ENCODE data around the gene NRN1. TPM values are rescaled to one million over a fixed set of nuclear protein-coding genes. Genes with fewer than 3 reads are reported as not detected.

Gene NRN1, protein sequence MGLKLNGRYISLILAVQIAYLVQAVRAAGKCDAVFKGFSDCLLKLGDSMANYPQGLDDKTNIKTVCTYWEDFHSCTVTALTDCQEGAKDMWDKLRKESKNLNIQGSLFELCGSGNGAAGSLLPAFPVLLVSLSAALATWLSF
- total RNA-seq: not detected in 2 replicates

DNA sequence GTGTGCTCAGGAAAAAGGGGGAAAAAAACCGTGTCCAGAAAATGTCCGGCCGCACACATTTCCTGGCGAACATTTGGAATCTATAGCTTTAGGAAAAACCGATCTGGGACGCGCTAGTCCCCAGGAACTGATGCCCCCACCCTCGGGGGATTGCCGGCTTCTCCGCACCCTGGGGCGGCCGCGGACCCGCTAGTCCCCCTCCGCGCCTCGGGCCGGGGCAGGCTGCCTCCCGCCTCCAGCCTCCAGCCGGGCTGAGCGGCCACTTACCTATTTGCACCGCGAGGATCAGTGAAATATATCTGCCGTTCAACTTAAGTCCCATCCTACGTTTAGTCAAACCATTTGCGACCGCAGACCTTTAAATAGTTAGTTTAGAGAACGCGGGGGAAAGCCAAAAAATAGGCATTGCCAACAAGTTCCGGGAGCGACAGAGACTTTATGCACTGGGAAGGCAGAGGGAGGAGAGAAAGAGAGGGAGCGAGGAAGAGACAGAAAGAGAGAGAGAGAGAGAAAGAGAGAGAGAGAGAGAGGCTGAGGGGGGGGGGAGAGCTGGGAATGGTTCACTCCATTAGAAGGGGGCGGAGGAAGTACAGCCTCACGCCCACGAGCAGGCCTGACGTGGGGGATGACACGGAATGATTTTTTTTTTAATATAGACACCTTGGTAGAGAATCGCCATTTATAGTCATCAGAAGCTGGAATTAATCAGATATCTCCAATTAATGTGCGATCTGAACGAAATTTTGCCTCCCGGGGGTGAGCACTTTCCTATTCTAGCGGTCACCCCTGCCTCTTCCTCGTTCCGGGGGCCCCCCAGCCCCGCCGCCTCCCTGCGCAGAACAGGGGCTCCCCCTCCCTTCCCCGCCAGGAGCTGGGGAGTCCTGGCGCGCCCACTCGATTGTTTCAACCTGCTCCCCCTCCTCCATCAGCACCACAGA is at the start of gene NRN1:
Gene NRN1, minus strand, starts transcription at position 498 of the 938 bp plus-strand sequence. Its CDS starts 176 bp downstream, at position 322.
- no peak for DNase-seq (ENCODE audit: low read depth)
- no peak within 1 kb of the TSS for H3K4me3 ChIP-seq (ENCODE audit: low read depth, low read length)
- TF ChIP-seq, protein P1, sequence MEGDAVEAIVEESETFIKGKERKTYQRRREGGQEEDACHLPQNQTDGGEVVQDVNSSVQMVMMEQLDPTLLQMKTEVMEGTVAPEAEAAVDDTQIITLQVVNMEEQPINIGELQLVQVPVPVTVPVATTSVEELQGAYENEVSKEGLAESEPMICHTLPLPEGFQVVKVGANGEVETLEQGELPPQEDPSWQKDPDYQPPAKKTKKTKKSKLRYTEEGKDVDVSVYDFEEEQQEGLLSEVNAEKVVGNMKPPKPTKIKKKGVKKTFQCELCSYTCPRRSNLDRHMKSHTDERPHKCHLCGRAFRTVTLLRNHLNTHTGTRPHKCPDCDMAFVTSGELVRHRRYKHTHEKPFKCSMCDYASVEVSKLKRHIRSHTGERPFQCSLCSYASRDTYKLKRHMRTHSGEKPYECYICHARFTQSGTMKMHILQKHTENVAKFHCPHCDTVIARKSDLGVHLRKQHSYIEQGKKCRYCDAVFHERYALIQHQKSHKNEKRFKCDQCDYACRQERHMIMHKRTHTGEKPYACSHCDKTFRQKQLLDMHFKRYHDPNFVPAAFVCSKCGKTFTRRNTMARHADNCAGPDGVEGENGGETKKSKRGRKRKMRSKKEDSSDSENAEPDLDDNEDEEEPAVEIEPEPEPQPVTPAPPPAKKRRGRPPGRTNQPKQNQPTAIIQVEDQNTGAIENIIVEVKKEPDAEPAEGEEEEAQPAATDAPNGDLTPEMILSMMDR (IDR thresholded peaks at IDR 0.05; ENCODE audit: insufficient read depth, low read depth, low read length): no peak

DNA sequence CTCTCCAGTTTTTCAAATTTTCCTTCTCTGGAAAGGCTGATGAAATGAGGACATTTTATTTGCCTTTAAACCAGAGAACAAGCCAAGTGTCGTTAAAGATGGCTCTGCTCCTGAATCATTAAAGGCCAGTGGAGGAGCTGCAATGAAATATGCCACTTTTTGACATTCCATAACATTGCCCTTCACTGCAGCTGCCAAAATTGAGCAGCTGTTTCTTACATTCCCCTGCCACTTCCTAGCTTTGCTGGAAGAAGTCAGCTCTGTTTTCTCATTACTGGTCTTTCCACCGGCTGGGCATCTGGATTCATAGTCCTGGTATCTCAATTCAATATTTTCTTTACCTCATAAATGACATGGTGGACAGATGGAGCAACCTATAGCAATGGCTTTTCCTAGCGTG is 45.5 kb upstream of the NRN1 start:
- H3K4me3 ChIP-seq (ENCODE audit: low read depth, low read length): no peak overlapping the region
- TF ChIP-seq, protein P1 (IDR thresholded peaks at IDR 0.05; ENCODE audit: insufficient read depth, low read depth, low read length): no peak
- no peak for DNase-seq (ENCODE audit: low read depth)

DNA sequence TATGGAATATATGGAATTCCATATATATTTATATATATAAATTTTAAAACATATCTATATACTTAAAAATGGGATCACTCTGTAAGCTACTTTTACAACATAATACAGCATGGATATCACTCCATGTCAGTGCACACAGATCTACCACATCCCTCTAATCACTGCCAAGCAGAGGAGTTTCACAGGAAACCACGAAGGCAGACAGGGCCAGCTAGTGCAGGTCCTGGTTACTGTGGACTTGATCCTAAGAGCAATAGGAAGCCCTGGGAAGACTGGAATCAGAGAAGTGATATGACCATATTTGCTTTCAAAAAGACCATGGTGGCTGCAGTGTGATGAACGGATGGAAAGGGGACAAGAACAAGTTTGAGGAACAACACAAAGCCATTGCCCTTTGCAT is 40.0 kb upstream of the NRN1 start:
- H3K4me3 ChIP-seq (ENCODE audit: low read depth, low read length): no peak overlapping the region
- TF ChIP-seq, protein P1 (IDR thresholded peaks at IDR 0.05; ENCODE audit: insufficient read depth, low read depth, low read length): no peak
- no peak for DNase-seq (ENCODE audit: low read depth)

DNA sequence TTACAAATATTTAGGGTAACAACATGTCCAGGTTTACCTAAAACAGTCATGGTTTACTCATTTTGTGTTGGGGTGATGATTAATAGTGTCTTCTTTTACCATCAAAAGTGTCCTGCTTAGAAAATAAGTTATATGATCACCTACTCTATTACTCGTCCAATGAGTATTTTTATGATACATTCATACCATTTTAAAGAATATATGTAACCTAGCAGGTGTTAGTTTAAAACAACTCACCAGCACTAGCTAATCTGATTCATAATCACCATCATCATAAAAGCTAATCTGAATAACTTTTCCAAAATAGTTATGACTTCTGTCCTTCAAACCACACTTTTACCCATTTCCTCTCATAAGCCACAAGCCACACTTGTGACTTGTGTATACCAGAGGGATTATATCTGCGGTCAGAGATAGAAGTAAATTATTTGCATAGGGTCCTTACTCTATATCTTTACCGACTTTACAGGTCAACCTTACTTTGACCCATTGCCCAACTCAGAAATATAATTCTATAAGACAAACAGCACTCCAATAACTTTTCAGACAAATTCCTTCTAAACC is 33.3 kb upstream of the NRN1 start:
- DNase-seq (ENCODE audit: low read depth): no peak
- H3K4me3 ChIP-seq (ENCODE audit: low read depth, low read length): no peak overlapping the region
- TF ChIP-seq, protein P1 (IDR thresholded peaks at IDR 0.05; ENCODE audit: insufficient read depth, low read depth, low read length): no peak

DNA sequence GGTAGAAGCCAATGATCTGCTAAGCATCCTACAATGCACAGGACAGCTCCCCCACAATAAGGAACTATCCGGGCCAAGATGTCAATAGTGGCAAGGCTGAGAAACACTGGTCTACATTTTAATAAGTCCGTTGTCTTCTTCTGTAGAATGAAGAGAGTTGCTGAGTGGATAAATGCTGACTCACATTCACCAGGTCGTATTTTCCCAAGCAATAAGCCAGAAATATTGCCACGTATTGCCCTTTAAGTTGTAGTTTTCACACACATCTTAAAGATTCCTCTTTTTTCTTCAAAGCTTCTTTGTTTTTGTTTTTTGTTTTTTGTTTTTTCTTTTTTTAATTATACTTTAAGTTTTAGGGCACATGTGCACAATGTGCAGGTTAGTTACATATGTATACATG is 30.5 kb upstream of the NRN1 start:
- no peak for DNase-seq (ENCODE audit: low read depth)
- no peak overlapping the region for H3K4me3 ChIP-seq (ENCODE audit: low read depth, low read length)
- TF ChIP-seq, protein P1 (IDR thresholded peaks at IDR 0.05; ENCODE audit: insufficient read depth, low read depth, low read length): no peak

DNA sequence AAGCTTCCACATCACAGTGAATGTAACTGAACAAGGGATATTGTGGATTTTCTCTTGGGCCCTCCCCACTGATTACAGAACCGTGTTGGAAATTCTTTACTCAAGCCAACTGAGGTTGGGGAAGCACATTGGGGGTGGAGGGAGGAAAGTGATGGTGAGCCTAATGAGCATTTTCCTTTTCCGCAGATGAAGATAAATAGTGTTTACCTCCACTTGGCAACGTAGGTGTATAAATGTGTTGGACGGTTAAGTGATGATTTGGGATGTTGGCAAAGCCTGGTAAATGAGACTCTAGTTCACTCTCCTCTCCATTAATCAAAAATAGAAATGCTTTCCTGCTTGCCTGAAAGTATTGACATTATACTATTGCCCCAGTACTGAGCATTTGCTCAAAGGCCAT is 27.1 kb upstream of the NRN1 start:
- no peak overlapping the region for H3K4me3 ChIP-seq (ENCODE audit: low read depth, low read length)
- TF ChIP-seq, protein P1 (IDR thresholded peaks at IDR 0.05; ENCODE audit: insufficient read depth, low read depth, low read length): no peak
- DNase-seq (ENCODE audit: low read depth): no peak

Data from fibroblast of villous mesenchyme (primary cell).